Peyer's patch (tissue), 4 donors: ENCODE results near the gene BBS7.

ENCODE experiments used
- POLR2A ChIP-seq, 2 donors: fragments of 450-650 bp; IDR thresholded peaks; one replicate each; pipeline ENCODE4 v1.5.1; 2017; ENCODE audit warnings: antibody characterized with exemption in 2 of 2, mild to moderate bottlenecking in 2 of 2, moderate library complexity in 2 of 2
- TF ChIP-seq, protein P1 (sequence below), 6 experiments: fragments of 450-650 bp in 4 of 6; fragments of 200-600 bp in 2 of 6; sonication (generic) in 1 of 6; IDR thresholded peaks; one replicate each; pipeline ENCODE4 v1.5.1; 2017 to 2019; ENCODE audit warnings: antibody characterized with exemption in 6 of 6, mild to moderate bottlenecking in 3 of 6, moderate library complexity in 1 of 6

- TF ChIP-seq POLR2A (IDR thresholded peaks at IDR 0.05): no peak
- TF ChIP-seq, protein P1, sequence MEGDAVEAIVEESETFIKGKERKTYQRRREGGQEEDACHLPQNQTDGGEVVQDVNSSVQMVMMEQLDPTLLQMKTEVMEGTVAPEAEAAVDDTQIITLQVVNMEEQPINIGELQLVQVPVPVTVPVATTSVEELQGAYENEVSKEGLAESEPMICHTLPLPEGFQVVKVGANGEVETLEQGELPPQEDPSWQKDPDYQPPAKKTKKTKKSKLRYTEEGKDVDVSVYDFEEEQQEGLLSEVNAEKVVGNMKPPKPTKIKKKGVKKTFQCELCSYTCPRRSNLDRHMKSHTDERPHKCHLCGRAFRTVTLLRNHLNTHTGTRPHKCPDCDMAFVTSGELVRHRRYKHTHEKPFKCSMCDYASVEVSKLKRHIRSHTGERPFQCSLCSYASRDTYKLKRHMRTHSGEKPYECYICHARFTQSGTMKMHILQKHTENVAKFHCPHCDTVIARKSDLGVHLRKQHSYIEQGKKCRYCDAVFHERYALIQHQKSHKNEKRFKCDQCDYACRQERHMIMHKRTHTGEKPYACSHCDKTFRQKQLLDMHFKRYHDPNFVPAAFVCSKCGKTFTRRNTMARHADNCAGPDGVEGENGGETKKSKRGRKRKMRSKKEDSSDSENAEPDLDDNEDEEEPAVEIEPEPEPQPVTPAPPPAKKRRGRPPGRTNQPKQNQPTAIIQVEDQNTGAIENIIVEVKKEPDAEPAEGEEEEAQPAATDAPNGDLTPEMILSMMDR (IDR thresholded peaks at IDR 0.05): no peak
These were observed 38.1 kb upstream of the BBS7 start for GRCh38 chr4:121908346-121908745.
